Activated CD8-positive, alpha-beta memory T cell treated with anti-CD3 and anti-CD28 coated beads, Interleukin-2, amount 10 ng/mL, durations not matched to agents 7 days and 5 days (primary cell): ENCODE results near the gene CDKN2D. TPM values are rescaled to one million over a fixed set of nuclear protein-coding genes. Genes with fewer than 3 reads are reported as not detected.

Source experiments
- ATAC-seq: fragments of 150-1000 bp; cut with Tn5 transposase; one replicate; pipeline ENCODE4 v1.10.0; 2021; ENCODE audit warnings: moderate library complexity
- CTCF ChIA-PET: fragments of 350-600 bp; sonication (Branson Sonifier 250); formaldehyde crosslinking; loops from one replicate; lab custom pipeline; 2021; ENCODE audit warnings: antibody characterized with exemption; lab: Charles Lee
- DNase-seq: peaks from one replicate; pipeline ENCODE4 v3.0.0-alpha.2; 2020
- H3K27ac Mint-ChIP-seq: one replicate; pipeline ENCODE4 v1.8.0; 2021; ENCODE audit warnings: mild to moderate bottlenecking, mixed read lengths
- H3K27me3 Mint-ChIP-seq: one replicate; pipeline ENCODE4 v1.8.0; 2021; ENCODE audit warnings: mixed read lengths
- H3K36me3 Mint-ChIP-seq: one replicate; pipeline ENCODE4 v1.8.0; 2021; ENCODE audit warnings: mild to moderate bottlenecking, mixed read lengths
- H3K4me1 Mint-ChIP-seq: one replicate; pipeline ENCODE4 v1.8.0; 2021; ENCODE audit warnings: mixed read lengths
- H3K4me3 Mint-ChIP-seq: one replicate; pipeline ENCODE4 v1.8.0; 2021; ENCODE audit warnings: mild to moderate bottlenecking, moderate library complexity, mixed read lengths
- H3K9me3 Mint-ChIP-seq: one replicate; pipeline ENCODE4 v1.8.0; 2022; ENCODE audit warnings: low read depth, mixed read lengths
- microRNA-seq: library from miRNA; unstranded; fragments of <30 nt; microRNA quantifications from one replicate; pipeline ENCODE4 v1.2.0, GENCODE V29; 2022
- total RNA-seq, 2 experiments: library from RNA; stranded (reverse); gene quantifications; one replicate each; pipeline ENCODE4 v1.2.3, GENCODE V29; 2021

Gene CDKN2D
- total RNA-seq, 2 experiments from 2014 or later, result 40.9 to 73.3 TPM

DNA sequence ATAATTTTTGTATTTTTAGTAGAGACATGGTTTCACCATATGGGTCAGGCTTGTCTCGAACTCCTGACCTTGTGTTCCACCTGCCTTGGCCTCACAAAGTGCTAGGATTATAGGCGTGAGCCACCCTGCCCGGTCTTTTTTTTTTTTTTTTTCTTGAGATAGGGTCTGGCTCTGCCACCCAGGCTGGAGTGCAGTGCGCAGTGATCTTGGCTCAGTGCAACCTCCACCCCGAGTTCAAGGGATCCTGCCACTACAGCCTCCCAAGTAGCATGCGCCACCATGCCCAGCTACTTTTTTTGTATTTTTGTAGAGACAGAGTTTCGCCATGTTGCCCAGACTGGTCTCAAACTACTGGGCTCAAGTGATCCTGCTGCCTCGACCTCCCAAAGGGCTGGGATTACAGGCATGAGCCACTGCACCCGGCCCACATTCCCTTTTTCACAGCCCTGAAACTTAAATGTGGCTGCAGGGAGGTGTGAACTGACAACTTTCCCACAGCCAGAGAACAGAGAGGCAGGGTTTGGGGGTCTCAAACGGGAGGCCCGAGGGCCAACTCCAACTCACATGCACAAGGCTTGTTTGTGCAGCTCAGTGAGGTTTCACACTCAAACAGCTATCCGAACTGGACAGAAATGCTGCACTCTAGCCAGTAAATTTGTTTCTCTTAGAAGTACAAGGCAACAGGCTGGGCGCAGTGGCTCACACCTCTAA is 47.2 kb downstream of the CDKN2D start:
- H3K27ac Mint-ChIP-seq, result no peak overlapping the region
- no peaks in the 10 kb centered on the region for H3K9me3 Mint-ChIP-seq
- H3K4me1 Mint-ChIP-seq, result peaks cover 21% of the 10 kb centered on the region
- CTCF ChIA-PET, result interaction anchor here (1.7 to 9.1 kb wide), 2 partner anchors 13 to 122 kb away, joined by 3 to 65 read pairs; no protein-coding TSS in a partner anchor
- peaks cover 46% of the 10 kb centered on the region for H3K27me3 Mint-ChIP-seq
- no peaks in the 10 kb centered on the region for H3K36me3 Mint-ChIP-seq
- DNase-seq (no peak), ATAC-seq (no peak)
- H3K4me3 Mint-ChIP-seq, result no peak overlapping the region

DNA sequence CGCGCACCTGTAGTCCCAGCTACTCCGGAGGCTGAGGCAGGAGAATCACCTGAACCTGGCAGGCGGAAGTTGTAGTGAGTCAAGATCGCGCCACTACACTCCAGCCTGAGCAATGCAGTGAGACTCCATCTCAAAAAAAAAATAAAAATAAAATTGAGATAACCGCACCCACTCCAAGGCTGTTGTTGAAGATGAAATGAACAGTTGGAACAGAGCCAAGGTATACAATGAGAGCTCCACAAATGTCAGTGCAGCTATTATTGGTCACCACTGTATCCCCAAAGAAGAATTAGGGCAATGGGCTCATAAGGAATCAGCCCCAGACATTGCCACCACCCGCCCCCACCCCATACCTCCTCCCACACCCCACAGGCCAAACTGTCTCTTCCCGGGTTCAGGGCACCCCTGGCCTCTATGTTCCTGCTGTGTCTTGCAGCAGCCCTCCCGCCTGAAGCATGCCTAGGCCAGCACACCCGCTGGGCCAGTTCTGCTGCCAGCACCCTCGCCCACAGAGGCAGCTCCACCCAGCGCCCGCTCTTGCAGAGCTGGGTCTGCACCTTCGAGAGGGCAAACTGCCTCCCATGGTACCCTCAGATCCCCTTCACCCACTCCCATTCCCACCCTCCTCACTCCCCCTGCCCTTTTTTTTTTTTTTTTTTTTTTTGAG is 48.0 kb downstream of the CDKN2D start:
- H3K36me3 Mint-ChIP-seq, result no peaks in the 10 kb centered on the region
- ATAC-seq (no peak), DNase-seq (no peak)
- H3K4me1 Mint-ChIP-seq, result peaks cover 22% of the 10 kb centered on the region
- H3K4me3 Mint-ChIP-seq, result no peak overlapping the region
- H3K27ac Mint-ChIP-seq, result no peak overlapping the region
- CTCF ChIA-PET, result interaction anchor here (0.6 to 9.1 kb wide), 3 partner anchors 12 to 31 kb away, joined by 3 to 65 read pairs (median 4); no protein-coding TSS in a partner anchor
- peaks cover 53% of the 10 kb centered on the region for H3K27me3 Mint-ChIP-seq
- H3K9me3 Mint-ChIP-seq, result no peaks in the 10 kb centered on the region

DNA sequence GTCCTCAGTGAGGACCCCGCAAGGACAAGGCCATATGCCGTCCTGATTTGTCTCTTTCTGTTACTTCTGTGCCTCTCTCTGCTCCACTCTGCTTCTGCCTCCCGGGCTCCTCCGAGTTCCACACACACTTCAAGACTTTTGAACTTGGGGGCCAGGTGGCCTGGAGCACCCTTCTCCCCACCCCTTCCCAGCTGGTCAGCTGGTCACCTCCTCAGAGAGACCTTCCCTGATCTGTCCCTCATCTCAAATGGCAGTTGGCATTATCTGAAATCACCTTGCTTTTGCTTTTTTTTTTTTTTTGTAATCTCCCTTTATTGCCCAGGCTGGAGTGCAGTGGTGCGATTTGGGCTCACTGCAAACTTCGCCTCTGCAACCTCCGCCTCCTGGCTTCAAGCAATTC is 49.4 kb downstream of the CDKN2D start:
- H3K4me1 Mint-ChIP-seq, result peaks cover 30% of the 10 kb centered on the region
- ATAC-seq (no peak), DNase-seq (no peak)
- H3K36me3 Mint-ChIP-seq, result no peaks in the 10 kb centered on the region
- H3K9me3 Mint-ChIP-seq, result no peaks in the 10 kb centered on the region
- peaks cover 65% of the 10 kb centered on the region for H3K27me3 Mint-ChIP-seq
- H3K27ac Mint-ChIP-seq, result no peak overlapping the region
- no peak overlapping the region for H3K4me3 Mint-ChIP-seq
- CTCF ChIA-PET, result interaction anchor here (1.2 to 9.1 kb wide), 3 partner anchors 11 to 32 kb away, joined by 3 to 65 read pairs (median 6); no protein-coding TSS in a partner anchor

DNA sequence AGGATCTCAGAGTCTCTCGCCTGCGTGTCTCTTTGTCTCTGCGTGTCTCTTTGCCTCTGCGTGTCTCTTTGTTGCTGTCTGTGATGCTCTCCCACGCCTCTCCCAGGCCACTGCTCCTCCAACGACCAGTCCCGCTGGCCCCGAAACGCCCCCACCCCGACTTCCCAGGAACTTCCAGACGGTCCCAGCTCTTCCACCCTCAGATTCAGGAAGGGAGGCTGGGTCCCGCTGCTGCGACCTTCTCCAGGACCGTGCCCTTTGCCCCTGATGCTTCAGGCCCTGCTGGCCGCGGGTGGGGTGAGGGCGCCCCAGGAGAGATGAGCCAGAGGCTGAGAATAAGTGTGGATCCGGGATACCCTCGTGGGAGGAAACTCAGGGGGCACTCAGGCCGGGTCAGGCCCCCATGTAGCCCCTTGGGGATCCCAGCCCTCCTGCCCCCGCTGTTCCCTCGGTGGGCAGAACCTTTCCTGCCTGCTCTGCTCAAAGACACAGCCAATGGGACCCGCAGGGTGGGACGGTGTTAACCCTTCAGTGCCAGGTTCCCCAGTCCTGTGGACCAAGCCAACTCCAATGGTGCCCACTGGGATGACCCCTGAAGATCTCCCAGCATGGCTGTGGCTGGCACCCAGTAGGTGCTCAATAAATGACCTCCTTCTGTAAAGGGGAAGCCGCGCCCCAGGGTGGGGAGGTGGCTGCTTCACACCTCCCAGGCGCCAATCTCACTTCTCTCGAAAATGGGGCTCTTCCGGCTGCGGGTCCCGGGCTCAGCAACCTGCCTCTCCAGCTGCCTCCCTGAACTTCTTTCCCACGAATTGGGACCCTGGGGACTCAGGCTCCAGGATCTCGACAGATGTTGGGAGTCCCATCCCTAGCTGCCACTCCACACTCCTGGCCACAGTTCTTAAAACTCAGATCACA is 50.1 kb downstream of the CDKN2D start:
- H3K36me3 Mint-ChIP-seq, result no peaks in the 10 kb centered on the region
- peaks cover 64% of the 10 kb centered on the region for H3K27me3 Mint-ChIP-seq
- DNase-seq (peak; percentile 54), ATAC-seq (peak; percentile 35)
- peak overlapping the region; percentile 4 for H3K4me3 Mint-ChIP-seq
- CTCF ChIA-PET, result interaction anchor here (1.2 to 9.1 kb wide), 6 partner anchors 10 to 181 kb away, joined by 3 to 65 read pairs (median 6); no protein-coding TSS in a partner anchor
- H3K9me3 Mint-ChIP-seq, result no peaks in the 10 kb centered on the region
- H3K4me1 Mint-ChIP-seq, result peaks cover 36% of the 10 kb centered on the region
- H3K27ac Mint-ChIP-seq, result peak overlapping the region; percentile 72

DNA sequence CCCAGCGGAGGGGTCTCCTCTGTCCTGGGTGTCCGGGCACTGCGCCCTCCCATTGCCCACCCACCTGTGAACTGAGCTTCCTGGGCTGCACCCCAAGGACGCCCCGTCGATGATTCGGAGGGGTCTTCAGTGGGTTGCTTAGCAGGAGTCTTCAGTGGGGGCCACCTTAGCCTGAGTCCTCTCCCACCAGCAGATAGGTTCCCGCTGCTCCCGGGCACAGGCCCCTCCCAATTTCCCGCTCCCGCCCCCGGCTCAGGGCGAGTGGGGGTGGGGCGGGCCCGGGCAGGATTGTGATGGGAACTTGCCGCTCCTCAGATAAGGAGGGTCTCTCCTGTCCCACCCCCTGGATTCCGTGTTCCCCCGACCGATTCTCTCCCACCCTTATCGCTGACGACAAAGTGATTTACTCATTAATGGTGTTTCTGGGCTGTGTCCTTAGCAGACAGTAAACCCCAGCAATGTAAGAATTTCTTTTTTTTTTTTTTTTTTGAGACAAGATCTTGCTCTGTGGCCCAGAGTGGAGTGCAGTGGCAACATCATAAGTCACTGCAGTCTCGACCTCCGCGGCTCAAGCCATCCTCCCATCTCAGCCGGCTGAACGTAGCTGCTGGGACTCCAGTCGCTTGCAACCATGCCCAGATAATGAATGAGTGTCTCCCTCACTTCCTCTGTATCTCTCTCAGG is 50.9 kb downstream of the CDKN2D start:
- CTCF ChIA-PET, result interaction anchor here (1.2 to 9.1 kb wide), 8 partner anchors 9 to 183 kb away, joined by 3 to 65 read pairs (median 6); partner anchors contain the start of gene QTRT1
- ATAC-seq, result peak; percentile 28
- Mint-ChIP-seq H3K9me3 (no peaks in the 10 kb centered on the region), H3K4me3 (peak overlapping the region; percentile 4), H3K36me3 (no peaks in the 10 kb centered on the region), H3K4me1 (peaks cover 43% of the 10 kb centered on the region), H3K27me3 (peaks cover 68% of the 10 kb centered on the region), H3K27ac (no peak overlapping the region)
- no peak for DNase-seq

DNA sequence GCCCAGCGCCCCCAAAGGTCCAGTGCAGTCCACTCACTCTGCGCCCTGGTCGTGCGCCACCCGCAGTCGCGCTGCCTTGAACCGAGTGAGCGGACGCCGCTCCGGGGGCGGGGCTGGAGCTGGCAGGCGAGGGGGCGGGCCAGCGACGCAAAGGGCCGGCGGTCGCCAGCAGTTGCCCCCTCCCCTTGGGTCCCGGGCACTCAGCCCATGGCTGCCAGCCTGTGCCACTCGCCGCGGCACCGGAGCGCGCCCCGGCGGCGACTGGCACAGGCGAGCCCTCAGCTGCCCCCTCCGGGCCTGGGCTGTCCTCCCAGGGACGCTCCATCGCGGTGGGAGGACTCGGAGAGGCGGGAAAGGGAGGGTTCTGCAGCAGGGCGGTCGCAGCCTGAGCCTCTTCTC is 51.4 kb downstream of the CDKN2D start, which contains the start of gene S1PR5:
S1PR5 (minus strand) TSS at position 87 of the 399 bp plus-strand sequence. CDS start 2,436 bp downstream, outside the sequence.
- H3K4me1 Mint-ChIP-seq, result peaks cover 43% of the 10 kb centered on the region
- ATAC-seq, result peak; percentile 43
- peak within 1 kb of the TSS; percentile 7 for H3K27ac Mint-ChIP-seq

DNA sequence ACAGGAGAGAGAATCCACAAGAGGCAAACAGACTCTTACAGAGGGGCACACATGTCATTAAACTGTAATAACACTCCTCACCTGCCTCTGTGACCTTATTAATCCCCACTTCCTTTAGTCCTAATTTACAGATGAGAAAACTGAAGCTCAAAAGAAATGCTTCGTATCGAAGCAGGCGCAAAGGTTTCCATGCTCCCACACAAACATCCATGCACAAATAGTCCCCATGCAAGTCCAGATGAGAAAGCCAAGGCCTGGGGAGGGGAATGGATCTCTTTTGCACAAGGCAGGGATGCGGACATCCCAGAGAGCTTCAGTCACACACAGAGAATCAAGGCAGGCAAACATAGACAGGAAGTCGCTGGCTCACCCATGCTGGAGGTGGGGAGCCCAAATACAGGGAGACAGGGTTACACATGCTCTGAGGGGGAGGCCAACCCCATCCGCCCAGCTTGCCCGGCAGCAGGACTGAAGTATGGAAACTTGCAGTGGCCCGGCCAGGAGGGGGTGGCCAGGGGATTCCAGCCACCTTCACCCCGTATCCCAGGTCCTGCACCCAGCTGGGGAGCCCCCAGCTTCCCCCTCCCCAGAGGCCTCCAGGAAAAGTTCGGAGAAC is 52.0 kb downstream of the CDKN2D start:
- Mint-ChIP-seq H3K27me3 (peaks cover 68% of the 10 kb centered on the region), H3K27ac (peak overlapping the region; percentile 7), H3K36me3 (no peaks in the 10 kb centered on the region), H3K4me1 (peaks cover 43% of the 10 kb centered on the region), H3K4me3 (peak overlapping the region; percentile 43), H3K9me3 (no peaks in the 10 kb centered on the region)
- no peak for ATAC-seq
- CTCF ChIA-PET, result interaction anchor here (0.6 to 9.1 kb wide), 11 partner anchors 8 to 201 kb away, joined by 3 to 65 read pairs (median 5); partner anchors contain the start of genes DNM2 and QTRT1
- DNase-seq, result no peak

More for the DNA sequence above, 51.4 kb downstream of the CDKN2D start, which contains the start of gene S1PR5:
- Mint-ChIP-seq H3K27me3 (peaks cover 72% of the 10 kb centered on the region), H3K9me3 (no peaks in the 10 kb centered on the region), H3K36me3 (no peaks in the 10 kb centered on the region), H3K4me3 (peak within 1 kb of the TSS; percentile 43)
- DNase-seq, result no peak
- CTCF ChIA-PET, result interaction anchor here (0.6 to 9.1 kb wide), 10 partner anchors 8 to 184 kb away, joined by 3 to 65 read pairs (median 5); partner anchors contain the start of gene QTRT1

Small RNA genes within 50 kb of the gene (microRNA-seq; reads per million reads assigned to microRNA genes)
- not detected for gene MIR1238

Other genes starting within 250 kb of the CDKN2D start
- gene RAVER1, start 235.4 kb downstream of the CDKN2D start, total RNA-seq, result 10 to 100 TPM; 87.0 to 87.8 TPM
- gene ICAM3, start 229.4 kb downstream of the CDKN2D start, total RNA-seq, result 100 to 1,000 TPM; 169 to 192 TPM
- gene TYK2, start 188.4 kb downstream of the CDKN2D start, total RNA-seq, result 100 to 1,000 TPM; 277 to 296 TPM
- 100 to 1,000 TPM; 283 to 309 TPM for gene CDC37, start 165.4 kb downstream of the CDKN2D start, total RNA-seq
- gene PDE4A, start 148.4 kb downstream of the CDKN2D start, total RNA-seq, result 100 to 1,000 TPM in 1 of 2 experiments, 10 to 100 TPM in 1; 74.9 to 103 TPM
- gene KEAP1, start 65.6 kb downstream of the CDKN2D start, total RNA-seq, result 100 to 1,000 TPM in 1 of 2 experiments, 10 to 100 TPM in 1; 99.8 to 104 TPM
- gene S1PR5, start 51.5 kb downstream of the CDKN2D start, total RNA-seq, result 1 to 10 TPM in 1 of 2 experiments, under 1 TPM in 1; 0.14 to 1.4 TPM
- 10 to 100 TPM; 48.3 to 57.8 TPM for gene ATG4D, start 25.1 kb downstream of the CDKN2D start, total RNA-seq
- gene KRI1, start 3.0 kb downstream of the CDKN2D start, total RNA-seq, result 10 to 100 TPM; 68.1 to 72.2 TPM
- not detected for gene AP1M2, start 18.3 kb upstream of the CDKN2D start, total RNA-seq
- gene SLC44A2, start 56.6 kb upstream of the CDKN2D start, total RNA-seq, result 10 to 100 TPM; 83.4 to 86.8 TPM
- 100 to 1,000 TPM; 418 to 431 TPM for gene ILF3, start 85.4 kb upstream of the CDKN2D start, total RNA-seq
- 10 to 100 TPM; 40.1 to 48.8 TPM for gene QTRT1, start 132.5 kb upstream of the CDKN2D start, total RNA-seq
- 100 to 1,000 TPM; 267 to 315 TPM for gene DNM2, start 149.1 kb upstream of the CDKN2D start, total RNA-seq